HG03064 (cell line): ENCODE results near the gene PIAS1.
A peak's percentile ranks its signal among the peaks of the same experiment; 100 is the strongest.
"Not testable (repeated sequence)": the region's sequence is repeated elsewhere in the genome, so short reads cannot be mapped to it uniquely, and the experiment has no call there.

ENCODE experiments used
- ATAC-seq: cut with Tn5 transposase; IDR thresholded peaks from one replicate; pipeline ENCODE4 v1.9.1; 2021; ENCODE audit warnings: low read depth; ENCODE audit not compliant: unreplicated experiment

The PIAS1 gene

GRCh38 chr15:68229386-68230156 lies 175.5 kb downstream of the PIAS1 start, which contains the start of gene CLN6:
Gene CLN6, minus strand, starts transcription at chr15:68229728. Its CDS starts 144 bp downstream, at chr15:68229584.
- ATAC-seq = peak; percentile 59

- no peak for ATAC-seq
Measured at GRCh38 chr15:68230157-68231100, 176.3 kb downstream of the PIAS1 start.

- ATAC-seq = no peak
Measured at GRCh38 chr15:68231102-68231818, 177.1 kb downstream of the PIAS1 start.

- no peak for ATAC-seq
Measured at GRCh38 chr15:68232449-68232848, 178.3 kb downstream of the PIAS1 start.

- ATAC-seq = no peak
Measured at GRCh38 chr15:68232937-68233336, 178.8 kb downstream of the PIAS1 start.

GRCh38 chr15:68234060-68234459 lies 179.9 kb downstream of the PIAS1 start:
- no peak for ATAC-seq

- not testable (repeated sequence) for ATAC-seq
Measured at GRCh38 chr15:68234520-68234919, 180.4 kb downstream of the PIAS1 start.

GRCh38 chr15:68235022-68235421 lies 180.9 kb downstream of the PIAS1 start:
- no peak for ATAC-seq

GRCh38 chr15:68239025-68239424 lies 184.9 kb downstream of the PIAS1 start:
- no peak for ATAC-seq

- ATAC-seq = no peak
Measured at GRCh38 chr15:68241088-68241935, 187.2 kb downstream of the PIAS1 start.
